Urothelium cell line (cell line): ENCODE data around the gene OTUD7B.
"Not testable (repeated sequence)": the region's sequence is repeated elsewhere in the genome, so short reads cannot be mapped to it uniquely, and the experiment has no call there.

Experiments used
- DNase-seq: peaks from one replicate; pipeline ENCODE4 v3.0.0; 2011; ENCODE audit warnings: low spot score, mixed read lengths
- FAIRE-seq: peaks from 2 replicates; lab custom pipeline; 2011; peaks lifted over from hg19 to GRCh38; lab: Jason Lieb, UNC

Gene OTUD7B

DNA sequence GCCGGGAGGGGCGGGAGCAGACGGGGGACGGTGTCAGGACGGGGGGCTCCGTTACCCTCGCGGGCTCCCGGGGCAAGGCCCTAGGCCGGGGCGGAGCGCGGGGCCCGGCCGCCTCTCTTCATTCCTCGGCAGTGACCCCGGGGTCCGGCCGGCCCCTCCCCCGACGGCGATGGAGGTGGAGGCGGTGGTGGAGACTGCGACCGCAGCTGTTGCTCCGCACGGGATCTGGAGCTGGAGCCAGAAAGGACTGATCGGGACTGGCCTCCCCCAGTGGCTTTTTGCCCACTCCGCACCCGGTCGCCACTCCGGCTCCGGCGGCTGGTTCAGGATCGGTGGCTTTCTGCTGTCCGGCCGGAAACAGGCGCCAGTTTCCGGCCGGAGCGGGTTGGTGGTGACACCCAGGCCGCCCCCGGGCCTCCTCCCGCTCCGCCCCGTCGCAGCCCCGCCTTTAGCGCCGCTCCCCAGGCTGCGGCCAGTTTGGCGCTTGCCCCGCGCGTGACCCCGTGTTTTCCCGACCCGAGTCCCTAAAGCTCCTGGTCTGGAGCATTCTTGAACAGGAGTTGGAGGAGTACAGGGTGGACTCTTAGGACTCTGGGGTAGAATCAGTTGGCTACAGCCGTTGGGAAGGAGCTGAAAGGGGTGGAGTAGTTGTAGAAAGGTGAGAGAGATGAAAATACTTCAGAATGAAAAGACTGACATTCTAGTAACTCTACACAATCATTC, at the start of gene OTUD7B:
Gene OTUD7B (minus strand): TSS at position 334 of the 723 bp plus-strand sequence. CDS start 33,216 bp downstream, outside the sequence.
- FAIRE-seq = no peak
- peak; percentile 90 for DNase-seq

GRCh38 chr1:150060260-150060659, 49.7 kb upstream of the OTUD7B start:
- no peak for DNase-seq
- FAIRE-seq = no peak

DNA sequence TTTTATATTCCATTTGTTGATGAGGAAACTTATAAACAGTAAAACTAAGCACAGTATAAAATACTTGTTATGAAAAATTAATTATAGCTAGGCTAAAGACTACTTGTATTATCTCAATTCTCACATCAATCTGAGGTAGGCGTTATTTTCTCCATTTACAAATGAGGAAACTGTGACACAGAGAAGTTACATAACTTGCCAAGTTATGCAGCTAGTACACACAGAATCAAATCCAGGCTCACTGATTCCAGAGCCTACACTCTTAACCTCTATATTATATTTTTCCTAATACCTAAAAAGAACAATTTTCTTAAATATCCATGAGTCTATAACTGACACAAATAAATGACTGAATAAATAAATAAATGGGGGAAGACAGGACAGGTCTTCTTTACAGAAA, 45.9 kb upstream of the OTUD7B start:
- no peak for FAIRE-seq
- no peak for DNase-seq

- not testable (repeated sequence) for FAIRE-seq, DNase-seq
These were observed 45.0 kb upstream of the OTUD7B start for GRCh38 chr1:150055507-150055906.

- DNase-seq (no peak), FAIRE-seq (no peak)
These were observed 43.4 kb upstream of the OTUD7B start for GRCh38 chr1:150053926-150054325.

DNA sequence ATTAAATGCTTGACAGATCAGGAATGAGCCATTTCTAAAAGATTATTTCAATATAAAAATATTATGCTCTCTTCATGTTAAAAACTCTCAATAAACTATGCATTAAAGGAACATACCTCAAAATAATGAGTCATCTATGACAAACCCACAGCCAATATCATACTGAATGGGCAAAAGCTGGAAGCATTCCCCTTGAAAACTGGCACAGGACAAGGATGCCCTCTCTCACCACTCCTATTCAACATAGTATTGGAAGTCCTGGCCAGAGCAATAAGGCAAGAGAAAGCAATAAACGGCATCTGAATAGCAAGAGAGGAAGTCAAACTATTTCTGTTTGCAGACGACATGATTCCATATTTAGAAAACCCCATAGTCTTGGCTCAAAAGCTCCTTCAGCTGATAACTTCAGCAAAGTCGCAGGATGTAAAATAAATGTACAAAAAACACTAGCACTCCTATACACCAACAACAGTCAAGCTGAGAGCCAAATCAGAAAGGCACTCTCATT, 41.4 kb upstream of the OTUD7B start:
- not testable (repeated sequence) for FAIRE-seq, DNase-seq

DNA sequence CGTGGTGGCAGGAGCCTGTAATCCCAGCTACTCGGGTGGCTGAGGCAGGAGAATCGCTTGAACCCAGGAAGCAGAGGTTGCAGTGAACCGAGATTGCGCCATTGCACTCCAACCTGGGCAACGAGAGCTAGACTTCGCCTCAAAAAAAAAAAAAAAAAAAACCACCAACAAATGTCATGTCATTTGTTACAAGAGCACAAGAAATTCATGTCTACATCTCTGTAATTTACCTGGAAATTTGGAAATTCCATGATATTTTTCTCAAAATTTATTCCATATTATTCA, 40.5 kb upstream of the OTUD7B start:
- DNase-seq = no peak
- no peak for FAIRE-seq

DNA sequence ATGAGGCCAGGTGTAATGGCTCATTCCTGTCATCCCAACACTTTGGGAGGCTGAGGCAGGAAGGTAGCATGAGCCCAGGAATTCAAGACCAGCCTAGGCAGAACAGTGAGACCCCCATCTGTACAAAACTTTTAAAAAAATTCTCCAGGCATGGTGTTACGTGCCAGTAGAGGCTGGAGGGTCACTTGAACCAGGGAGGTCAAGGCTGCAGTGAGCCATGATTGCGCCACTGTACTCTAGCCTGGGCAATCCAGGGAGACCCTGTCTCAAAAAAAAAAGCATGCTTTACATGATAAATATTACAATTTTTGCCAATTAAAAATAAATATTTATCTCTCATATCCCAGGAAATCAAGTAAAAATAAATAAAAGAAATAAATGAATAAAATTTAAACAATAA, 39.4 kb upstream of the OTUD7B start:
- DNase-seq = no peak
- no peak for FAIRE-seq

GRCh38 chr1:150034336-150034735, 23.8 kb upstream of the OTUD7B start:
- DNase-seq (no peak), FAIRE-seq (no peak)

DNA sequence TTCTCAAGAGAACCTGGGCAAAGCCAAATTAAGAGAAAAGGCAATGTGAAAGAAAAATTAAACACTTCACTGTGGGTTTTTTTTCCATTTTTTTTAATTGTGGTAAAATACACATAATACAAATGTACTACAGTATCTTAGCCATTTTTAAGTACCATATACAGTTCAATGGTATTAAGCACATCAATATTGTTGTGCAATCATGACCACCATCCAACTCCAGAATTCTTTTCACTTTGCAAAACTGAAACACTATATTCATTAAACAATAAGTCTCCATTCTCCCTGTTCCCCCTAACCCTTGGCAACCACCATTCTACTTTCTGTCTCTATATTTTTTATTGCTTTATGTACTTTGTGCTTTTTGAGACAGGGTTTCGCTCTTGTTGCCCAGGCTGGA, 17.8 kb upstream of the OTUD7B start:
- FAIRE-seq = no peak
- DNase-seq = no peak

DNA sequence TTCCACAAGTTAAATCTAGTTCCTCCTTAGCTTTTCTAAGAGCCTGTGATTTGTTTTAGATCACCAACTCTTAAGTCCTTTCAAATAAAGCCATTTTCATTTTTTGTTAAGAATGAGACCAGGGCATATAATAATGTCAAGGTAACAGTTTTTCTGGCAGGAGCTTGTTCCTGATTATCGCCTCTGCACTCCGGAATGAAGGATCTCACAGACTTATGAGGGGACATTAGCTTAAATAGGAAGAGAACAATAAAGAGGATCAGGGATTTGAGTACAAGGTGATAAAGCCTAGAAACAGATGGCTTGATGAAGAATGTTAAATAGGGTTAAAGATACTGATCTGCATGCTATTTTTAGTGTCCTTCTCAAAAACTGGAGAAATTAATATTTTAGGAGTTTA, 13.6 kb upstream of the OTUD7B start:
- DNase-seq = no peak
- FAIRE-seq = no peak

DNA sequence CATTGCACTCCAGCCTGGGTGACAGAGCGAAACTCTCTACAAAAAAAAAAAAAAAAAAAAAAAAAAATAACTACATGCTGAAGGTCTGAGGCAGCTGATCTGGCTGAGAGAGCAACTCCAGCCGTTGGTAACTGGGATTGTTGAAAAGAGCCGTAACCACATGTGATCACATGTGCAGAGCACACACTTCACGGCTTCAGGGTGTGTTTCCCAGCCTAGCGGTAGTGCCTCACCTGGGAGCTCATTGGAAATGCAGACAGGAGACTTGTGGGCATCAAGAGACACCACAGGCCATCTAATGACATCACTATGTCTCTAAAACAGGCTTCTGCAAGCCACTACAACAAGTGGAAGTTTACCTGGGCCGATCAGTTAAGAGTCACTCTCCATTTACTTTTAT, 11.8 kb upstream of the OTUD7B start:
- FAIRE-seq = no peak
- DNase-seq = no peak

DNA sequence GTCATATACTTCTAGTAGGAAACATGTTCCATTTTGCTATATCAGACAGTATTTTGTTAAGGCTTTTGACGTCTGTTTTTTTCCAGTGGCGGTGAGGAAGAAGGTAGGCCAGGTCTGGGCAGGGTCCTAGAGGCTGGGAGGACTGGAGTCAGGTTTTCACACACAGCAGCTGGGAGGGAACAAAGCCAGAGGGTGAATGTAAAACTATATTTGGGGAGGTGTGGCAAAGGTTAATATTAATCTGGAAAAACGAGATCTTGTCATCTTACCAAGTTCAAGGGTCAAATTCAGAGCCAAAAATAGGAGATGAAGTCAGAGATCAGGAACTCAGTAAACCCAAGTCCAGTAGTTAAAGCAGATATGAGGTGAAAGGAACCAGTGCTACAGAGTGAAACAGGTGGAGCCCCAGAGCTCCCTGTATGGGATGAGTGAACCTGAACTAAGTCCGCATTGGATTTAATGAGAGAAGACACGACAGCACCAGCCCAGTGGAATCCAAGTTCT, 10.7 kb upstream of the OTUD7B start:
- DNase-seq (no peak), FAIRE-seq (no peak)

DNA sequence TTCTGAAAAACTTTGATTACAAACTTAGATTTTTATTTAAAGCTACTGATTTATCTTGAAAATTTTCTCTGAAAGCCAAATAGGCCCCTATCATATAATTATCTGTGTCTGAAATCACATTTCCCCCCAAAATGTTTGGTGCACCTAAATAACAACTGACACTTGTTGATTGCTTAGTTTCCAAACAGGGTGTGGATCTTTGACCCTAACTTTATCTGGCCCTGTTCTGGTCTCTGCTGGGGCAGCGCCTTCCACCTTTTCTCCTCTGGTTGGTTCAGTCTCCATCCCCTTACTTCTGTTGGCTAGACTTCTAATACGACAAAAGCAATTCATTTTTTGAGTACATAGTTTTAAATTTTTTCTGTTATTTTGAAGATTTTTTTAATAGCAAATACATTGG, 10.2 kb upstream of the OTUD7B start:
- no peak for FAIRE-seq

DNA sequence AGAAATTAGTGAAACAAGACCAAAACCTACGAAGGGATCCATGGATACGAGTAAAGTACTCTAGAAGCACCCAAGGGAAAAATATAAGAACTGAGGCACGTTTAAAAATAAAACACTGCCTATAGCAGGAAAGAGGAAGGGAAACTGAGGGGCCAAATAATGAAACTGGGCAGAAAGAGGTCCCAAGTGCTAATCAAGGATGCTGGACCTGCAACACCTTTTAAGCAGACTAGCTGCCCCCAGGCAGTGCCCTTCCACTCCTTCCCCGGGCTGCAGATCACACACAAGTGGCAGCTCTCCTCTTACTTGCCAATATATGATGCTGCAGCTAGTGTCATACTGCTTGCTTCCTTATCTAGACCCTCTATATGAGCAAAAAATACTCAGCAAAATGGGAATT, 7.6 kb upstream of the OTUD7B start:
- no peak for DNase-seq
- no peak for FAIRE-seq

More for the DNA sequence above, 10.2 kb upstream of the OTUD7B start:
- no peak for DNase-seq

DNA sequence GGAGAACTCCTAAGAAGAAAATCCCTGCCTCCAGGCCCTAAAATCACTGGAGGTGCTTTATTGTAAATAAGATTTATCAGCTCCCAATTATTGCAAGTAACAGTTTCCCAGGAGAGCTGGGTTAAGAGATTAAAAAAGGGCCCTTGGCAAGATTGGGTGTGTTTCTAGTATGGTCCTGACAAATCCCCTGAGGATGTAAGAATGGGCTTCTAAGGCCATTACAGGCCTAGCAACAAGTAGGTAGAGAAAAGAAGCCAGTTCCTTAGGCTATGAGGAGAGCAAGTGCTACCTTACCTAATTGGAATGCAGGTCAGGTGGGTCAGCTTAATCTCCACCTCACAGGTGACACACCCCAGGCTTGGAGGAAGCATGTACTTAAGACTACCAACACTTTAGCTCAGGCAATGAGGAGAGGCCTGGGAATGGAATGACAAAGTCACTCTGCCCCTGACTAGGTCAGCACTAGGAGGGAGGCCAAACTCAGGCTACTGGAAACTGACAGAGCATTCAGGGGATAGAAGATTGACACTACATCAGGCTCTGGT, 6.8 kb upstream of the OTUD7B start:
- FAIRE-seq (no peak), DNase-seq (no peak)

DNA sequence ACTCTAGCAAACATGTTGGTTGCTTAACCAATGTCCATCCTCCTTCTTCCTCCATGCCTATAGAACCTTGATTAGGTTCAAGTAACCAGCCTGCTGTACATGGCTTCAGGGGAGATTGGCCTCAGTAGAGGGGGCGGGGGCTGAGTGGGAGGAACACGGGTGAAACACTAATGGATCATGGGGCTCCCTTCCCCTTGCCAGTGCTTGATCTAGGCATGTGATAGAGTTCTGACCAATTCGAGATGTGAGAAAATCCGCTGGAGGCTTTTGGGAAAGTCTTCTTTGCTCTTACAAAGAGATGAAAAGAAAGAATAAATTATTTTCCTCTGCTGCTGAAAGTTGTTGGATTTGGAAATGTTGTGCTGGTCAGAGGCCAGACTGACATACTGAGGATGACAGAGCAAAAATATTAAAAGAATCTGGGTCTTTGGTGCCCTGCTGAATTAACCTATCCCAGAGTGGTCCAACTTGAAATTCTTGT, 5.2 kb upstream of the OTUD7B start:
- DNase-seq = no peak
- no peak for FAIRE-seq

DNA sequence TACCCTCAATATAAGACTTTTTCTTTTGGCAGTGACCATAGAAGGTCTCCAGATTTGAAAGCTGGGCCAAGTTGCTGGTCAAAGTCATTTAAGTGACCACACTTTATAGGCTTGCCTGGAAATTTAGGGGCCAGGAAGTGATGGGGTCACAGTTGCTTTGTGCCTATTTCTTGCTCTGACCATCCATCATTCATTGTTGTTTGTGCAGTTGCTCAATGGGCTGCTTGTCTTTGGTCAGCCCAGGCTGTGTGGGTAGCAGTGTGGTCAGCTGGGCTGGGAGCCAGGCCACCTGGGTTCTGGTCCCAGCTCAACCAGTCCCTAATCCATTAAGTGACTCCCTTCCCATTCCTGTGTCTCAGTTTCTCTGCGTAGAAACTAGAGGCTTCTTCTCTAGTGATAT, 2.1 kb upstream of the OTUD7B start:
- DNase-seq = no peak
- no peak for FAIRE-seq

DNA sequence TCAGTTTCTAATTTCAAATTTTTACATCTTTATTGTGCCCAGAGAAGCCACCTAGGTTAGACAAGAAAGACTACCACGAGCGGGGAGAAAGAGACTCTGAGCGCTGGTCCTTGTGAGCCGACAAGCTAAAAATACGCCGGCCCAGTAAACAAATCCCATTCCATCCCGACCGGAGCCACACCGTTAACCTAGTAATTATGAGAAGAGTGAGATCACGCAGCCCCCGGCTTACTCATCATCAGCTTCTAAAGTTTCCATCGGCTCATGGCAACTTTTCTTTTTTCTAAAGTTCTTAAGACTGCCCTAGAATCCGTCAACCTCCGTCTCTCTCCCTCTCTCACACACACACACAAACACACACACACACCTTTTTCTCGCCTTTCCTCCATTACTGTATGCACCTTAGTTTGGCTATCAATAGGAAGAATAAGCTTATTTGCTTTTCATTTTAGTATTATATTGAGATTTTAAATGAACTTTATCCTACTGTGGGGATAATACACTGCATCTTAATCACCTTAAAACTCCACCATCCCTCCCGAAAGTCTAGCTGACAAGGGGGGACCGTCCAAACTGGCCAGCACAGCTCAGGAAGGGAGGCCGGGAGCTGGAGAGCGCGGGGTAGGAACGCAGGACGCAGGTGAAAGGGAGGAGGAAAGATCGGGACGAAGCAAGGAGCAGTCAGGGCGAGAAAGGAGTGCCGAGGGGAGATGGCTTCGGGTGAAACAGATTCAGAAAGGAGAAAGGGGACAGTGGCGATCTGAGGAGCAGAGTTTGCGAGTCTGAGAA, 728 bp downstream of the OTUD7B start:
- FAIRE-seq = no peak
- peak; percentile 57 for DNase-seq

DNA sequence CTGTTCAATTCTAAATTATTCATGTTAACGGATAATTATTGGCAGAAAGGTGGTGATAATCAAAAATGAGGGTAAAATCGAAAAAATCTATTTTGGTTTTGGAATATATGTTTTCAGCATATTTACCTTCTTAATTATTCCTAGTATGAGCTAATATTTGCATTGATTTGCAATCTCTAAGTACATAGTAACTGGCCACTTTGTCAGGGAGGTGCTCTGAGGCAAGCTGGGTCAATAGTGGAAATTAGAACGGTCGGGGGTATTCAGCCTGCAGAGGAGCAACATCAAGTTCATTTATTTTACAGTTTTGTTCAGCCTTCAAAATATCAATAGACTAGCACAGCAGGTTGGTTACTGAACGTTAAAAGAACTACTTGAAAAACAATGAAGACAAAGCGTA, 1.8 kb downstream of the OTUD7B start:
- FAIRE-seq = no peak
- no peak for DNase-seq

GRCh38 chr1:150006881-150007421, 3.6 kb downstream of the OTUD7B start:
- no peak for DNase-seq
- no peak for FAIRE-seq
